Measurements from ENCODE around the gene ODF2.
"Not testable (repeated sequence)": the region's sequence is repeated elsewhere in the genome, so short reads cannot be mapped to it uniquely, and the experiment has no call there.

DNA sequence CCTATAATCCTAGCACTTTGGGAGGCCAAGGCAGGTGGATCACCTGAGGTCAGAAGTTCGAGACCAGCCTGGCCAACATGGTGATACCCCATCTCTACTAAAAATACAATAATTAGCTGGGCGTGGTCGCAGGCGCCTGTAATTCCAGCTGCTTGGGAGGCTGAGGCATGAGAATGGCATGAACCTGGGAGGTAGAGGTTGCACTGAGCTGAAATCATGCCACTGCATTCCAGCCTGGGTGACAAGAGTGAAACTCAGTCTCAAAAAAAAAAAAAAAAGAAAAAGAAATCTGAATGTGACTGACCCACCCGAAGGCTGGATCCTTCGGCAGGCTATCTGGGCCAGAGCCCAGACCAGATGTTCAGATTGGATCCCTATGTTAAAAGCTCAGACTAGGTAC is 32.5 kb upstream of the ODF2 start:
- TF ChIP-seq, protein P1, sequence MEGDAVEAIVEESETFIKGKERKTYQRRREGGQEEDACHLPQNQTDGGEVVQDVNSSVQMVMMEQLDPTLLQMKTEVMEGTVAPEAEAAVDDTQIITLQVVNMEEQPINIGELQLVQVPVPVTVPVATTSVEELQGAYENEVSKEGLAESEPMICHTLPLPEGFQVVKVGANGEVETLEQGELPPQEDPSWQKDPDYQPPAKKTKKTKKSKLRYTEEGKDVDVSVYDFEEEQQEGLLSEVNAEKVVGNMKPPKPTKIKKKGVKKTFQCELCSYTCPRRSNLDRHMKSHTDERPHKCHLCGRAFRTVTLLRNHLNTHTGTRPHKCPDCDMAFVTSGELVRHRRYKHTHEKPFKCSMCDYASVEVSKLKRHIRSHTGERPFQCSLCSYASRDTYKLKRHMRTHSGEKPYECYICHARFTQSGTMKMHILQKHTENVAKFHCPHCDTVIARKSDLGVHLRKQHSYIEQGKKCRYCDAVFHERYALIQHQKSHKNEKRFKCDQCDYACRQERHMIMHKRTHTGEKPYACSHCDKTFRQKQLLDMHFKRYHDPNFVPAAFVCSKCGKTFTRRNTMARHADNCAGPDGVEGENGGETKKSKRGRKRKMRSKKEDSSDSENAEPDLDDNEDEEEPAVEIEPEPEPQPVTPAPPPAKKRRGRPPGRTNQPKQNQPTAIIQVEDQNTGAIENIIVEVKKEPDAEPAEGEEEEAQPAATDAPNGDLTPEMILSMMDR (IDR thresholded peaks at IDR 0.05), result not testable (repeated sequence)
- not testable (repeated sequence) for TF ChIP-seq POLR2A (IDR thresholded peaks at IDR 0.05)

Measured in ovary (tissue), 3 donors.